RWPE2 (cell line): ENCODE data around the gene NPRL2.

Experiments used
- ATAC-seq: fragments of 200-7000 bp; cut with Tn5 transposase; 3 replicates; pipeline ENCODE4 v1.9.1; 2021; ENCODE audit warnings: low read depth
- DNase-seq: peaks from one replicate; pipeline ENCODE4 v3.0.0-alpha.2; 2020; ENCODE audit warnings: low spot score
- H3K27ac ChIP-seq: fragments of 450-650 bp; 2 replicates; pipeline ENCODE4 v1.5.1; 2017; ENCODE audit warnings: mild to moderate bottlenecking; ENCODE audit not compliant: poor library complexity, severe bottlenecking
- H3K27me3 ChIP-seq: fragments of 250-450 bp; sonication (Bioruptor Pico); 2 replicates; pipeline ENCODE4 v1.5.1; 2021; ENCODE audit warnings: mild to moderate bottlenecking, moderate library complexity; ENCODE audit not compliant: insufficient read depth, poor library complexity, severe bottlenecking
- H3K36me3 ChIP-seq: fragments of 250-450 bp; sonication (Bioruptor Pico); 2 replicates; pipeline ENCODE4 v1.5.1; 2020; ENCODE audit warnings: low read depth, mild to moderate bottlenecking, moderate library complexity
- H3K4me1 ChIP-seq: fragments of 250-450 bp; sonication (Bioruptor Pico); 2 replicates; pipeline ENCODE4 v1.5.1; 2021; ENCODE audit warnings: mild to moderate bottlenecking, moderate library complexity; ENCODE audit not compliant: insufficient read depth, poor library complexity, severe bottlenecking
- H3K4me3 ChIP-seq: fragments of 250-450 bp; sonication (Bioruptor Pico); 2 replicates; pipeline ENCODE4 v1.5.1; 2021; ENCODE audit warnings: mild to moderate bottlenecking, moderate library complexity; ENCODE audit not compliant: severe bottlenecking
- H3K9me3 ChIP-seq: fragments of 250-450 bp; sonication (Bioruptor Pico); 2 replicates; pipeline ENCODE4 v1.5.1; 2021; ENCODE audit warnings: mild to moderate bottlenecking, moderate library complexity; ENCODE audit not compliant: severe bottlenecking
- TF ChIP-seq, protein P1 (sequence below): fragments of 450-650 bp; IDR thresholded peaks from one replicate; pipeline ENCODE4 v1.5.1; 2017; ENCODE audit warnings: mild to moderate bottlenecking, moderate library complexity; ENCODE audit not compliant: poor library complexity, severe bottlenecking

NPRL2 gene

DNA sequence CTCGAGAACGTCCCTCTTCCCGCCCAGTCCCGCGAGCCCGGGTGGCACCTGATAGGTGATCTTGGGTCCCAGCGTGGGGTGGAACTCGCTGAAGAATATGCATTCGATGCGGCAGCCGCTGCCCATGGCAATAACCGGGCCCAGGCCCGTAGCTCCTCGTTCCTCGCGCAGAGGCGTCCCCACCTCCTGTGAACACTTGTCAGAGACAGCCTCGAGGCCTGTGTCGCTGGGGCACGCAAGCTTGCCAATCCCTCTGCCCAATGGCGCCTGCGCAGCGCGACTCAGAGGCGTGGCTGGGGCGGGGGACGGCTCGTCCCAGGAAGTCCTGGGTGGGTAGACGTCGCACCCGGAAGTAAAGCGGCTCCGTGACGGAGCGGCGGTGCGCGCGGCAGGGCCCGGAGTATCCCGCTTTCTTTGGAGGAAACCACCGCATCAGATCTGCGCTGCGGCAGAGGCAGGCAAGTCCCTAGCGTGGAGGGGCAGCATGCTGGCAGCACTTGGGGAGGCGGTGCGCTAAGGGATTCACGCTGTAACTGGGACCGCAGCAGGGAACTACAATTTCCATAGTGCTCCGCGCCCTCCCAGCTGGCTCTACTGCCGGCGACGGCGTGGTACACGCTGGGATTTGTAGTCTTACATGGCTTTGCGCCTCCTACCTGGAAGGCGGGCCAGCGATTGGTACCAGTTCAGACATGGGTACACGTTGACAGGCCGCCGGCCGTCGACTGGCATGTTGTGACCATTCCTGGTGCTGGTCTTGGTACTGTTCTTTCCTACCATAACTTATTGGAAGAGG is at the start of gene NPRL2, which contains the start of gene CYB561D2:
NPRL2 (minus strand) TSS at position 249 of the 796 bp plus-strand sequence; CDS start at position 126, 123 bp downstream.
CYB561D2 (plus strand) TSS at position 336 of the 796 bp plus-strand sequence. CDS start 572 bp downstream, outside the sequence.
- no peaks in the 10 kb centered on the region for H3K27me3 ChIP-seq
- peak within 1 kb of the TSS; percentile 53 for H3K27ac ChIP-seq

DNA sequence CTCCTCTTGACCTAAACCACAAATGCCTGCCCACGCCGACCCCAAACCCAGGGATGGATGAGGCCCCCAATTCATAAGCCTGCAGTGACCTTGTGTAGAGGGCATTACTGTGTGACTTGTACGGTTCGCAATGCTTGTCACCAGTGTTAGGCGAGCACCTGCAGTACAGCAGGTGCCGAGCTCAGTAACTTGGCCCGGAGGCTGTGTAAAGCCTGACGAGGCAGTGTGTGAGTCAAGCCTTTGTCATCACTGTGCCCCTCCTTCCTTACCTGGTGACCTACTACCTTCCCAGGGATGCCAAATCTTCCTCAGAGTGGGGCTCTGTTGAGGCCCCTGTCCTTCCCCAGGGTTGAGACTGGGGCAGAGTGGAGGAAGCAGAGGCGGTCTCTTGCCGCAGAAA is 45.9 kb upstream of the NPRL2 start:
- Histone ChIP-seq H3K27ac (no peak overlapping the region), H3K4me1 (no peaks in the 10 kb centered on the region), H3K36me3 (no peaks in the 10 kb centered on the region), H3K4me3 (no peak overlapping the region), H3K27me3 (no peaks in the 10 kb centered on the region), H3K9me3 (no peaks in the 10 kb centered on the region)
- no peak for DNase-seq
- peak; percentile 98 for ATAC-seq
- TF ChIP-seq, protein P1, sequence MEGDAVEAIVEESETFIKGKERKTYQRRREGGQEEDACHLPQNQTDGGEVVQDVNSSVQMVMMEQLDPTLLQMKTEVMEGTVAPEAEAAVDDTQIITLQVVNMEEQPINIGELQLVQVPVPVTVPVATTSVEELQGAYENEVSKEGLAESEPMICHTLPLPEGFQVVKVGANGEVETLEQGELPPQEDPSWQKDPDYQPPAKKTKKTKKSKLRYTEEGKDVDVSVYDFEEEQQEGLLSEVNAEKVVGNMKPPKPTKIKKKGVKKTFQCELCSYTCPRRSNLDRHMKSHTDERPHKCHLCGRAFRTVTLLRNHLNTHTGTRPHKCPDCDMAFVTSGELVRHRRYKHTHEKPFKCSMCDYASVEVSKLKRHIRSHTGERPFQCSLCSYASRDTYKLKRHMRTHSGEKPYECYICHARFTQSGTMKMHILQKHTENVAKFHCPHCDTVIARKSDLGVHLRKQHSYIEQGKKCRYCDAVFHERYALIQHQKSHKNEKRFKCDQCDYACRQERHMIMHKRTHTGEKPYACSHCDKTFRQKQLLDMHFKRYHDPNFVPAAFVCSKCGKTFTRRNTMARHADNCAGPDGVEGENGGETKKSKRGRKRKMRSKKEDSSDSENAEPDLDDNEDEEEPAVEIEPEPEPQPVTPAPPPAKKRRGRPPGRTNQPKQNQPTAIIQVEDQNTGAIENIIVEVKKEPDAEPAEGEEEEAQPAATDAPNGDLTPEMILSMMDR = no peak

More for the DNA sequence above, at the start of gene NPRL2, which contains the start of gene CYB561D2:
- DNase-seq (peak; percentile 95), ATAC-seq (peak; percentile 88)
- H3K4me3 ChIP-seq = peak within 1 kb of the TSS; percentile 80
- H3K36me3 ChIP-seq = peaks cover 12% of the 10 kb centered on the region; the same call in 1 of the 2 replicates
- TF ChIP-seq, protein P1 = no peak
- H3K4me1 ChIP-seq = no peaks in the 10 kb centered on the region
- H3K9me3 ChIP-seq = no peaks in the 10 kb centered on the region

DNA sequence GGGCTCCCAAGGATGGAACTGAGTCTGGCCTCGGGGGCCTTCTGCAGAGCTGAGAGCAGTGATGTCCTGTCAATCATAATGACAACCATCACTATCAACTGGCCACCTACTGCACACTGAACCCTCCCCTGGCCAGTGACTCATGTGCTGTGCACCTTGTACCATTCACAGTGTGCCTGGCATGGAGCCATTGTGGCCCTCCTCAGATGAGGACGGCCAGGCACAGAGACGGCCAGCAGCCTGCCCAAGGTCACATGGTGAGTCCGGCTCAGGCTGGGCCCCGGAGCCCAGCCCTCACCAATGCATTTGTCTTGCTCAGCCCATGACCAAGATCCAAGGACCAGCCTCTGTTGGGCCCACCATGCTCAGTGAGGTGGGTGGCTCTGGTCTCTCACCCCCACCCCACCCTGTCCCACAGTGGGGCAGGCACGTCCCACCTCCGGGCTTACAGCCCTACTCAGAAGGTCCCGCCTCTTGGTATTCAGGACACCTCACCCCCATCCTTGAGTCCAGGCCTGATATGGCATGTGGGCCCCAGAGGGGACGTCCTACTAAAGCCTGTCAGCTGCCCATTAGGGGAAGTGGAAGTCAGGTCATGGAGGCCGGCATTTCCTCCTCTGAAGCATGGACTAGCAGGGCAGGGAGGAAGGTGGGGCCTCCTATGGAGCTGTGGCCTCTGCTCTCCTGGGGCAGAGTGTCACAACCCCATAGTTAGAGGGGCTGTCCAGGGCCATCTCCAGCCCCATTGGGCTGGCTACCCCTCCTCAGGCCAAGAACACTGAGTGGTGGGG is 44.7 kb upstream of the NPRL2 start:
- H3K4me1 ChIP-seq = no peaks in the 10 kb centered on the region
- DNase-seq (no peak), ATAC-seq (no peak)
- H3K27me3 ChIP-seq = no peaks in the 10 kb centered on the region
- no peak overlapping the region for H3K4me3 ChIP-seq
- no peaks in the 10 kb centered on the region for H3K36me3 ChIP-seq
- H3K27ac ChIP-seq = no peak overlapping the region
- no peaks in the 10 kb centered on the region for H3K9me3 ChIP-seq
- TF ChIP-seq, protein P1 = no peak

DNA sequence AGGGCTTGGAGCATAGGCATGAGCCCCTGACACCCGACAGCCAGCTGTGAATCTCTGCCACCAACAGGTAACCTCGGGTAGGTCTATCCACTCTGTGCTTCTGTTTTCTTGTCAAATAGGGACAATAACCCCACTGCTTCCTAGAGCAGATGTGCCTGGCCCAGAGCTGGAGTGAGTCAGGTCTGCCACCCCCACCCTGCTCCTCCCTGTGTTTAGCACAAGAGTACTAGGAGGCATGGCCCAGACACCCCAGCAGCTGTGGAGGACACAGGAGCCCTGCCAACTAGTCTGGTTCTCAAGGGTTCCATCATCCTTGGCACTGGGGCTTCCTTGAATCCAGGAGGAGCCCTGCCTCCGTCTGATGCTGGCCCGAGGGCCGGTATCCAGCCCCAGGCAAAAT is 42.5 kb upstream of the NPRL2 start:
- H3K36me3 ChIP-seq = no peaks in the 10 kb centered on the region
- ATAC-seq (no peak), DNase-seq (no peak)
- no peak overlapping the region for H3K27ac ChIP-seq
- H3K4me3 ChIP-seq = no peak overlapping the region
- TF ChIP-seq, protein P1 = no peak
- no peaks in the 10 kb centered on the region for H3K4me1 ChIP-seq
- H3K9me3 ChIP-seq = no peaks in the 10 kb centered on the region
- no peaks in the 10 kb centered on the region for H3K27me3 ChIP-seq
